Heart left ventricle (tissue), 16 donors: ENCODE data around the gene MACC1. TPM values are rescaled to one million over a fixed set of nuclear protein-coding genes. Genes with fewer than 3 reads are reported as not detected.

Source experiments
- ATAC-seq, 4 donors: fragments of 200-7000 bp; cut with Tn5 transposase; one replicate each; pipeline ENCODE4 v1.9.1; 2020 to 2022; ENCODE audit warnings: moderate library complexity in 4 of 4, mild to moderate bottlenecking in 3 of 4, moderate number of reproducible peaks in 1 of 4
- DNase-seq, 5 donors: peaks; one replicate each; pipeline ENCODE4 v3.0.0-alpha.2; 2020
- H3K27ac ChIP-seq, 12 donors: fragments of 200-600 bp; sonication (generic) in 4 of 12; one replicate each; pipeline versions ENCODE4 v1.5.0 to v1.8.0; 2016 to 2022; ENCODE audit warnings: mild to moderate bottlenecking in 2 of 12
- H3K27me3 ChIP-seq, 9 donors: fragments of 200-600 bp; sonication (generic) in 2 of 9; one replicate each; pipeline versions ENCODE4 v1.5.1 to v1.8.0; 2016 to 2022; ENCODE audit warnings: mild to moderate bottlenecking in 3 of 9
- H3K36me3 ChIP-seq, 9 donors: fragments of 200-600 bp; sonication (generic) in 2 of 9; one replicate each; pipeline versions ENCODE4 v1.5.0 to v1.8.0; 2018 to 2022; ENCODE audit warnings: mild to moderate bottlenecking in 2 of 9
- H3K4me1 ChIP-seq, 12 donors: fragments of 200-600 bp; sonication (generic) in 4 of 12; one replicate each; pipeline versions ENCODE4 v1.5.0 to v1.8.0; 2016 to 2022; ENCODE audit warnings: mild to moderate bottlenecking in 3 of 12
- H3K4me3 ChIP-seq, 12 donors: fragments of 200-600 bp; sonication (generic) in 4 of 12; one replicate each; pipeline versions ENCODE4 v1.5.0 to v1.8.0; 2017 to 2022; ENCODE audit warnings: mild to moderate bottlenecking in 9 of 12, moderate library complexity in 4 of 12
- H3K9me3 ChIP-seq, 12 donors: fragments of 200-600 bp; sonication (generic) in 4 of 12; one replicate each; pipeline versions ENCODE4 v1.5.0 to v1.8.0; 2016 to 2022; ENCODE audit warnings: mild to moderate bottlenecking in 1 of 12
- CTCF ChIP-seq, 12 donors: fragments of 200-600 bp; sonication (generic) in 4 of 12; IDR thresholded peaks; one replicate each; pipeline versions ENCODE4 v1.5.0 to v1.8.0; 2018 to 2022; ENCODE audit warnings: antibody characterized with exemption in 12 of 12, mild to moderate bottlenecking in 5 of 12
- POLR2A ChIP-seq, 2 donors: fragments of 450-650 bp; IDR thresholded peaks; one replicate each; pipeline ENCODE4 v1.6.1; 2017; ENCODE audit warnings: antibody characterized with exemption in 2 of 2, mild to moderate bottlenecking in 2 of 2, moderate library complexity in 2 of 2
- WGBS, 4 donors: extraction: QIAGEN DNeasy Blood & Tissue Kit in 2 of 4; methylation state at CpG; one replicate each; pipeline versions ENCODE4 v1.1.5 to v1.1.7; 2013 to 2018; 5-methylcytosine and 5-hydroxymethylcytosine counted together
- intact Hi-C, 10 donors: fragments of 100-400 bp; cut with DNase I; formaldehyde crosslinking; loops; one replicate each; pipeline versions ENCODE4 v1.11.1 to v1.14.2; 2022
- polyA plus RNA-seq, 2 donors: library from polyadenylated mRNA; stranded (reverse); fragments of 200-250 nt; gene quantifications; one replicate each; pipeline ENCODE4 v1.2.3, GENCODE V29; 2013
- total RNA-seq, 9 donors: library from RNA; depleted of rRNA in 2 of 9; stranded (reverse); fragments of >200 nt in 2 of 9; fragmentation: NEBNext Ultra II Directional in 3 of 9; extraction: Animal tissue kit (Norgen Biotek cat#: 25700) in 3 of 9; gene quantifications; one replicate each; pipeline versions ENCODE4 v1.1.0 to v1.2.4, GENCODE V29; 2016 to 2023
- donor health status: ischemic (EF 13 %, LVEDD 7.1; RV severe dilation, severe dysfunction).
- donor health status: healthy with polysubstance abuse.
- donor health status: DM: no; HTN: yes; CAD: no.
- donor health status: DM: no; HTN: no; CAD: no.
- donor health status: ischemic (EF 25% LVEDD 6.9; RV normal size, moderate dysfunction).
- donor health status: ischemic (EF 25% LVEDD 5.7; RV mildly dilated, moderate dysfunction).
- donor health status: healthy.
- donor health status: DM: yes; HTN: yes; CAD: no.
- donor health status: ischemic (EF 35%, LVEDD 5.7; RV mildly dilated, moderate dysfunction).
- donor health status: nonischemic (EF 11% LVEDD 7.7; RV severe dilation, severe dysfunction).
- donor health status: DM: yes; HTN: yes; CAD: no.
- donor health status: PGD.
- donor health status: ischemic (EF 29% LVEDD 5.4; RV normal size, mild dysfunction).
- donor health status: nonischemic (EF 23%, LVEDD 6.1; RV moderate dilation, normal function).

MACC1 gene
- total and polyA plus RNA-seq, 11 donors, result under 0.01 to 1.3 (median 0.12) TPM; not detected in 4

DNA sequence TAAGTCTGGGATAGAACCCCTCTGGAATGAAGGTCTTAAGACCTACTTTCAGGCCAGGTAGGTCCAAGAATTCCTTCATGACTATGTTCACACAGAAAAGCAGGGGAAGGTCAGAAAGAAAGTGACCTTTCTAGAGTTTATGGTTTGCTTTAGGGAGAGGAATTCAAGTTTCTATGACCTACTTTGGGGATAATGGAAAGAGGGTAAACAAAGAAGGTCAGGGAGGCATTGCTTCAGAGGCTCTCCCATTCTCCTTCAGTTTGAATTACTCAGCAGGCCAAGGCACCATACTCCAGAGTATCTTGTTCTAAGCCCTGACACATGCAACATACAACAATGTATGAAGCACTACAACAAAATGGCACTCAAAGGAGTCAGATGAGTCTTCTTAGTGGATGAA is 11.5 kb upstream of the MACC1 start:
- no peak for TF ChIP-seq CTCF (IDR thresholded peaks at IDR 0.05)
- TF ChIP-seq POLR2A (IDR thresholded peaks at IDR 0.05), result no peak
- no peak overlapping the region for H3K4me3 ChIP-seq
- no peaks in the 10 kb centered on the region for H3K9me3 ChIP-seq
- no peak for DNase-seq
- no peaks in the 10 kb centered on the region for H3K36me3 ChIP-seq
- H3K27ac ChIP-seq, result no peak overlapping the region
- intact Hi-C loops, result no loop called here
- H3K4me1 ChIP-seq, result peaks cover 0 to 16% (median 0%) of the 10 kb centered on the region in 12 donors
- no peaks in the 10 kb centered on the region for H3K27me3 ChIP-seq
- ATAC-seq, result no peak

- Histone ChIP-seq H3K36me3 (no peaks in the 10 kb centered on the region), H3K4me1 (peaks cover 0 to 16% (median 0%) of the 10 kb centered on the region in 12 donors), H3K9me3 (no peaks in the 10 kb centered on the region), H3K4me3 (no peak overlapping the region), H3K27ac (no peak overlapping the region), H3K27me3 (no peaks in the 10 kb centered on the region)
- DNase-seq, result no peak
- no peak for TF ChIP-seq CTCF (IDR thresholded peaks at IDR 0.05)
- TF ChIP-seq POLR2A (IDR thresholded peaks at IDR 0.05), result no peak
- ATAC-seq, result no peak
- intact Hi-C loops, result no loop called here
- 86 to 95% (median 91%) methylated on average over 2 of the region's 2 CpGs for WGBS, 4 donors
Observed at GRCh38 chr7:20227291-20227795, 10.2 kb upstream of the MACC1 start.

GRCh38 chr7:20226860-20227259 is 9.7 kb upstream of the MACC1 start:
- Histone ChIP-seq H3K27ac (no peak overlapping the region), H3K27me3 (no peaks in the 10 kb centered on the region), H3K4me1 (peaks cover 0 to 16% (median 0%) of the 10 kb centered on the region in 12 donors), H3K4me3 (no peak overlapping the region), H3K36me3 (no peaks in the 10 kb centered on the region), H3K9me3 (no peaks in the 10 kb centered on the region)
- ATAC-seq (no peak), DNase-seq (no peak)
- 0 to 51% (median 47%) methylated on average over 1 of the region's 1 CpG for WGBS, 4 donors
- intact Hi-C loops, result no loop called here
- TF ChIP-seq POLR2A (IDR thresholded peaks at IDR 0.05), result no peak
- no peak for TF ChIP-seq CTCF (IDR thresholded peaks at IDR 0.05)

DNA sequence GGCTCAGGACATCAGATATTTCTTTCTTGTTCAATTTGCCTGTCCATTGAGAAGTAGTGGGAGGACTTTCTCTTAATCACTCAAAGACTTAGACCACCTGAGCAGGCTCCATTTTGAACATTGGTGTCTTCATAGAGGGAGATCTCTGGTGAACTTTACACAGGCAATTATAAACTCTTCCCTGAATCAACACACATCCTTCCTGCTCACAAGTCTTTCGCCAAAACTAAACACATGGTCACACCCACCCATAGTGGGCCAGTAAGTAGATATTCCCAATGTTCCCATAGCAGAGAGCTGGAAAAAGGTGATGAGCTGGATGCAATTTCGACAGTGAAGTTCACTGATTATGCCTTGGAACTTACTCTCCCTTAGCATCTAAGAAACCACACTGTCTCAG is 8.2 kb upstream of the MACC1 start:
- TF ChIP-seq CTCF (IDR thresholded peaks at IDR 0.05), result no peak
- TF ChIP-seq POLR2A (IDR thresholded peaks at IDR 0.05), result no peak
- no peaks in the 10 kb centered on the region for H3K36me3 ChIP-seq
- DNase-seq (no peak), ATAC-seq (no peak)
- WGBS, 4 donors, result 71 to 82% (median 75%) methylated on average over 2 of the region's 2 CpGs
- H3K27ac ChIP-seq, result no peak overlapping the region
- no peaks in the 10 kb centered on the region for H3K27me3 ChIP-seq
- H3K4me3 ChIP-seq, result no peak overlapping the region
- no peaks in the 10 kb centered on the region for H3K9me3 ChIP-seq
- H3K4me1 ChIP-seq, result peaks cover 0 to 29% (median 0%) of the 10 kb centered on the region in 12 donors
- intact Hi-C loops, result no loop called here
